Epithelial cell of esophagus (primary cell): ENCODE data around the gene NUP43.

Experiments
- DNase-seq: peaks from one replicate; pipeline ENCODE4 v3.0.0; 2010; ENCODE audit warnings: low read depth
- H3K4me3 ChIP-seq: 2 replicates; pipeline ENCODE4 v1.5.1; 2011; ENCODE audit warnings: mild to moderate bottlenecking, low read length, control low read depth
- TF ChIP-seq, protein P1 (sequence below): IDR thresholded peaks from 2 replicates; pipeline ENCODE4 v1.5.1; 2011; ENCODE audit warnings: low read depth, mild to moderate bottlenecking, low read length, control low read depth, inconsistent platforms; ENCODE audit not compliant: insufficient read depth; ENCODE audit errors: missing control alignments

Gene NUP43, protein sequence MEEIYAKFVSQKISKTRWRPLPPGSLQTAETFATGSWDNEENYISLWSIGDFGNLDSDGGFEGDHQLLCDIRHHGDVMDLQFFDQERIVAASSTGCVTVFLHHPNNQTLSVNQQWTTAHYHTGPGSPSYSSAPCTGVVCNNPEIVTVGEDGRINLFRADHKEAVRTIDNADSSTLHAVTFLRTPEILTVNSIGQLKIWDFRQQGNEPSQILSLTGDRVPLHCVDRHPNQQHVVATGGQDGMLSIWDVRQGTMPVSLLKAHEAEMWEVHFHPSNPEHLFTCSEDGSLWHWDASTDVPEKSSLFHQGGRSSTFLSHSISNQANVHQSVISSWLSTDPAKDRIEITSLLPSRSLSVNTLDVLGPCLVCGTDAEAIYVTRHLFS

DNA sequence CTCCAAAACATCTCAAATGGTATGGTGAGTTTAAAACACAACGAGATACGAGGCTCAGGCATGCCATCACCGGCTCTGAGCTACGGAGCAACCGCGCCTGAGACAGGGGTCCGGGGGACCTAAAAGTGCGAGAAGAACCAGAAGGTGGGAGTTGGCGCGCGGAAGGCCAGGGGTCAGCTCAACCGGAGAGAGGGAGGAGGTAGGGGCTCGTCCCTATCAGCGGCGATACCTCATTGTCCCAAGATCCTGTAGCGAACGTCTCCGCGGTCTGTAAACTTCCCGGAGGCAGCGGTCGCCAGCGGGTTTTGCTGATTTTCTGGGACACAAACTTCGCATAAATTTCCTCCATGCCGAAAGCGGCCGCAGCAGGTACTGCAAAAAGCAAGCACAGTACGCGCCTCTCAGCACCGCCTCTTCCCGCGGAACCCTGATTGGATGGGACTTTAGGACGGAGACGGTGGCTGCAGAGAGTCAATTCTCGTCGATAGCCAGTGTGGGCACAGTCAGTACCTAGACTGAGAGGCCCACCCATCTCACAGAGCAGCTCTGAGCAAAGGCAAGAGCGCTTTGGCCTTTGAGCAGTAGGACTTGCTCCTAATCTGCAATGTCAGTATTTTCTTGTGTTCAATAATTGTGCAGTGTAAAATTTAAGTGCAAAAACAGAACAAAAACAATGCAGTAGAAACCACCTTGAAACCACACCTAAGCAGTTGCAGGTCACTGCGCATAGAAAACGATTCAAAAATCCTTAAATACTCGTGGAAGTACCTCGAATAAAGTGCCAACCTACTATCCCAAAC is at the start of gene NUP43:
NUP43 (minus strand) TSS at position 383 of the 800 bp plus-strand sequence; CDS start at position 349, 34 bp downstream.
- TF ChIP-seq, protein P1, sequence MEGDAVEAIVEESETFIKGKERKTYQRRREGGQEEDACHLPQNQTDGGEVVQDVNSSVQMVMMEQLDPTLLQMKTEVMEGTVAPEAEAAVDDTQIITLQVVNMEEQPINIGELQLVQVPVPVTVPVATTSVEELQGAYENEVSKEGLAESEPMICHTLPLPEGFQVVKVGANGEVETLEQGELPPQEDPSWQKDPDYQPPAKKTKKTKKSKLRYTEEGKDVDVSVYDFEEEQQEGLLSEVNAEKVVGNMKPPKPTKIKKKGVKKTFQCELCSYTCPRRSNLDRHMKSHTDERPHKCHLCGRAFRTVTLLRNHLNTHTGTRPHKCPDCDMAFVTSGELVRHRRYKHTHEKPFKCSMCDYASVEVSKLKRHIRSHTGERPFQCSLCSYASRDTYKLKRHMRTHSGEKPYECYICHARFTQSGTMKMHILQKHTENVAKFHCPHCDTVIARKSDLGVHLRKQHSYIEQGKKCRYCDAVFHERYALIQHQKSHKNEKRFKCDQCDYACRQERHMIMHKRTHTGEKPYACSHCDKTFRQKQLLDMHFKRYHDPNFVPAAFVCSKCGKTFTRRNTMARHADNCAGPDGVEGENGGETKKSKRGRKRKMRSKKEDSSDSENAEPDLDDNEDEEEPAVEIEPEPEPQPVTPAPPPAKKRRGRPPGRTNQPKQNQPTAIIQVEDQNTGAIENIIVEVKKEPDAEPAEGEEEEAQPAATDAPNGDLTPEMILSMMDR: peak; percentile 55
- peak; percentile 96 for DNase-seq
- H3K4me3 ChIP-seq: peak within 1 kb of the TSS; percentile 99

DNA sequence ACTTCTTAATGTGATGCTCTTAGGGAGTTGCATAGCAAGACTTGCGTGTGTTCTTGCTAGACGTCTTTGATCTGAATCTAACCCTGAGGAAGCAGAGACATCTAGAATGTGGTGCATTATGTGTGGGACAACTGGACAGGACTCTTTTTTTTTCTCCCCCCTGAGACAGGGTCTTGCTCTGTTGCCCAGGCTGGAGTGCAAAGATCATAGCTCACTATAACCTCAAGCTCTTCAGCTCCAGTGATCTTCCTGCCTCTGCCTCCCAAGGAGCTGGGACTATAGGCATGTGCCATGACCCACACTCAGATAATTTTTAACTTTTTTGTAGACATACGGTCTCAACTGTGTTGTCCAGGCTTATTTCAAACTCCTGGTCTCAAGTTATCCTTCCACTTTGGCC is 37.2 kb upstream of the NUP43 start:
- DNase-seq: no peak
- H3K4me3 ChIP-seq: no peak overlapping the region
- TF ChIP-seq, protein P1: no peak

DNA sequence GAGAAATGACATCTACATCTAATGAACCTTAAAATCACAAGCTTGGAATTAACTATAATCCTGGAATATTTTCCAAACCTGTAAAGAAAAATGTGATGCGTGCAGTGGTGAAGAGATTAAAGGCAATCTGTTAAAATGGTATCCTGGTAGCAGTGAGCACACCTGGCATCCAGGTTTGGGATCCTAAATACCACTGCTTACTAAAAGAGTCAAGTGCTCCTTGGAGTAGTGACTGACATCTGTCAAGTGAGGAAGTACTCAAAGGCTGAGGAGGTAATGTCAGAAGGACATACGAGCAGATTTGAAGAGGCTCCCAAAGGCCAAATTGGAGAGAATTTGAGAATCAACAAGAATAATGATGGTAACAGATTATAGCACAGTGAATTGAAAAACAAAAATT is 36.0 kb upstream of the NUP43 start:
- no peak for DNase-seq
- TF ChIP-seq, protein P1: no peak
- no peak overlapping the region for H3K4me3 ChIP-seq

DNA sequence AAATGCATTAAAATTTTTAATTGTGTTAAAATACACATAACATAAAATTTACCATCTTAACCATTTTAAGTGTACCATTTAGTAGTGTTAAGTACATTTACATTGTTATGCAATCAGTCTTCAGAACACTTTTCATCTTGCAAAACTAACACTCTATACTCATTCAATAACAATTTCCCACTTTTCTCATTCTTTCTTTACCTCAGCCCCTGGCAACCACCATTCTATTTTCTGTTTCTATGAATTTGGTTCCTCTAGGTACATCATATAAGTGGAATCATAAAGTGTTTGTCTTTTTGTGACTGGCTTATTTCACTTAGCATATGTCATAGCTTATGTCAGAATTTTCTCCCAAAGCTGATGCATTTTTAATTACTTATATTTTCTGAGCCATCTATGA is 35.4 kb upstream of the NUP43 start:
- H3K4me3 ChIP-seq: no peak overlapping the region
- TF ChIP-seq, protein P1: no peak
- DNase-seq: no peak

DNA sequence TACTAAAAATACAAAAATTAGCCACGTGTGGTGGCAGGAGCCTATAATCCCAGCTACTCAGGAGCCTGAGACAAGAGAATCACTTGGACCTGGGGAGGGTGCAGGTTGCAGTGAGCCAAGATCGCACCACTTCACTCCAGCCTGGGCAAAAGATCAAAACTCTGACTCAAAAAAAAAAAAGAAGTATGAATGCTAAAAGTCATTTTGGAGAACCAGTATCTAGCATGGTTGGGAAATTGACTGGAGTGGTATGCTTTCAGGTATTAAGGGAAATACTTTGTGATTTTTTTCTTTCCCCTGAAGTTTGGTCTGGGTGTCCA is 33.3 kb upstream of the NUP43 start:
- DNase-seq: no peak
- TF ChIP-seq, protein P1: no peak

DNA sequence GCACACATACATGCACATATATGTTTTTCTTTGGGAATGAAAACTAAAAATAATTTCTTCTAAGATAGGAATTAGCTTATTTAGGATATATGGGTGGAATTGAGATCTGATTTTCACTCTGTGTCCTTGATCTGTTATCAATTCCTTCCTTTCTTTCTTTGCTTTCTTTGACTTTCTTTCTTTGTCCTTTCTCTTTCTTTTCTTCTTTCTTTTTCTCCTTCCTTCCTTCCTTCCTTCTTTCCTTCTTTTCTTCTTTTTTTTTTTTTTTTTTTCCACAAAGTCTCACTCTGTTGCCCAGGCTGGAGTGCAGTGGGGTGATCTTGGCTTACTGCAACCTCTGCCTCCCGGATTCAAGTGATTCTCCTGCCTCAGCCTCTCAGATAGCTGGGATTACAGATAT is 31.3 kb upstream of the NUP43 start:
- H3K4me3 ChIP-seq: no peak overlapping the region
- no peak for DNase-seq
- TF ChIP-seq, protein P1: no peak

More for the DNA sequence above, 33.3 kb upstream of the NUP43 start:
- no peak overlapping the region for H3K4me3 ChIP-seq
